Measurements from ENCODE around the gene ZIC2. TPM values are rescaled to one million over a fixed set of nuclear protein-coding genes. Genes with fewer than 3 reads are reported as not detected.

The ZIC2 gene
- polyA plus RNA-seq, 3 donors = 0.27 to 0.39 (median 0.29) TPM

DNA sequence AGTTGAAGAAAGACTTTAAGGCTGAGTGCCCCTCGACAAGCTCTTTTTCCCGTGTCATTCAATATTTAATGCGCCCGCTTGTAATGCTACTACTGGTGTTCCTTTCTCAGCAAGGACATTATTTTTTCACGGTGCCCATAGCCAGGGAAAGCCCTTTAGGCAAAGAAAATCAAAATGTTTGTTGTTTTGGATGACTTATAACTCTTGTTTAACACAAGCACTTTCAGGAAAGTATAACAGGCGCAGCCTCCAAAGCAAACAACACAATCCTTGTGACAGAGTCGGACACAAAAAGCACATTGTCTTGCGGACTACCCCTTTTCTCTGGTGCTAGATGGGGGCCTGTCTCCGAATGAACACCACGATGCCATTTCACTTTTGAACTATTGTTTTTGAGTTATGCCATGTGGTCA lies 22.5 kb upstream of the ZIC2 start:
- DNase-seq = no peak

DNA sequence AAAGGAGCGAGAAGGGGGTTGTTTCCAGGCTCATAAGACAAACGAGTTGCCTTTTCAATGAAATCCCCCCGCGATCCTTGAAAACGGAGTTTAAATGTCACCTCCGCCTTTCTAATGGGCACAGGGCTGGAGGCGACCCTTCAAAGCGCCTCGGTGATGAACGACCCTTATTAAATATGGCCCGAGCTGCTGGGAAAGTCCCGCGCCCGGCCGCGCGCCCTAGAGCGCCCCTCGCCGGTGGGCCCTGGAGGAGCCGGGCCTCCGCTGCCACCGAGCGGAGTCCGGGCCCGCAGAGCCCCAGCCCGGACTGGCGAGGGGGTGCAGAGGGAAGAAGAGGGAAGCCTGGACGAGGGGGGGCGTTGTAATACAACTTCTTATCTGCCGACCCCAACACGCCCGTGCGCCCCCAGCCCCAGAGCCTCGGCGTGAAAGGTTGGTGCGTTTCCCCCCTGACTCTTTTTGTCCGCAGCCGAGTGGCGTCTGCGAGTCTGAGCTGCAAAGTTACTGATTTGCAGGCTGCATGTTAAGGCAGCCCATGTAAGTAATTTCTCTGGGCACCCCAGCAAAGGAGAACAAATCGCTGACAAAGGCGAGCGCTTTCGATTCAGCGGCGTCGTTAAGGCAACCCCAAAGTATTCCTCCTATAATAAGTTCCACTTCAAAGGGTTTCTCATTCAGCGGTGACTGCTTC lies 21.9 kb upstream of the ZIC2 start:
- DNase-seq = no peak

DNA sequence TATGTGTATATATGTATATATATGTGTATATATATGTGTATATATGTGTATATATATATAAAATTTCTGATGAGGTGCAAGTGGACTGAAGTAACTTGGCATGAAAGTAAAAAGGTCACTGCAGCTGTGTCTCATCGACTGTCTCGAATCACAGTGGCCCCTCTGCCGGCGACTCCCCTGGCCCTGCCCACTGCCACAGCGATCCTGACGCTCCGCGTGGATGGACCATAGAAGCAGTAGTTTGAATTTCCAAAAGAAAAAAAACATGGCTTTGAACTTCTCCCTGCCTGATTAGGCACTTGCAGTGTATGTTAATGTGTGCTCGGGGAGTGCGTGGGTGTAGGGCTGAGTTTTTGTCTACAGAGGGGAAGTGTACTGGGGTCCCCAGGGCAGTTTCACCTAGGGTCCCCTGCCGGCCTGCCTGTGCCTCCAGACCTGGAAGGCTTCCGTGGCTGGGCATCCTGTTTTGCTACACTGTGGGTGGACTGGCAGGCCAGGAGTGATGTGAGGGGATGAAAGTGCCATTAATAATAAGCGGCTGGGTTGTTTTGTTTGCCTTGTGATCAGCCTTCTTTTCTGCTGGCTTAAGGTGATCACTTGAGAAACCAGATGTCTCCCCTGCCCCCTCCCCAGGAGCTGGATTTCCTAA lies 20.8 kb upstream of the ZIC2 start:
- no peak for DNase-seq

DNA sequence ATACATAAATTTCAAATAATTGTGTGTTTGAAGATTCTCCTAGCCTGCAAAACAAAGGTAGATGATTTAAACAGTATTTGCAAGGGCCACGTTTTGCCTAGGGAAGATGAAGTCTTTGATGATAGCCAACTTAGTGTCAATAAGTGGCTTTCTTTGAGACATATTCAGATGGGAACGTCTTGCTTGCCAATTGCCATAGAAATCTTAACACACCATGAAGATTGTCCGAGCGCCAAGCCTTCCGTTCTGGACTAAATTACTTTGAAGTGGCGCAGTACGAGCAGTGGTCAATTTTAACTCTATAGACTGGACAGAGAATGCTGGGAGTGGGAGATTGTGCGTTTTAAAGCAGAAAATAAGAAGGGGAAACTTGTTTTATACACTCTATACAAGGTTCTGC lies 19.9 kb upstream of the ZIC2 start:
- DNase-seq = no peak

DNA sequence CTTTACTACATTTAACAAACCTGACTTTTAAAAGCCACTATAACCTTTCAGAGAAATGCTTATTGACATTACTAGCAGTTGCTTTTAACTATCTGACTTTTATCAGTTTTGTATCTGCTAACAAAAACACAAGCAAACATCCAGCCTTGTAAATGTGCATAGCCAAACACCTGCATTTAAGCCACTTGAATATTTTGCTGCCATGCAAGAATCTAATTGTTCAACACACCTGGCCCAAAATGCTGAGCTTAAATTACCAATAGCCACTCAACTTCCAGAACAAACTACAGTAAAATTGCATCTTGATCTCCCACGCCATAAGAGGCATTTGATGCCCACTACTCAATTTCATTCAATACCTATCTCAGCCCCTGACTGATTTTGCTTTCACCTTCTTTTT lies 19.3 kb upstream of the ZIC2 start:
- no peak for DNase-seq

DNA sequence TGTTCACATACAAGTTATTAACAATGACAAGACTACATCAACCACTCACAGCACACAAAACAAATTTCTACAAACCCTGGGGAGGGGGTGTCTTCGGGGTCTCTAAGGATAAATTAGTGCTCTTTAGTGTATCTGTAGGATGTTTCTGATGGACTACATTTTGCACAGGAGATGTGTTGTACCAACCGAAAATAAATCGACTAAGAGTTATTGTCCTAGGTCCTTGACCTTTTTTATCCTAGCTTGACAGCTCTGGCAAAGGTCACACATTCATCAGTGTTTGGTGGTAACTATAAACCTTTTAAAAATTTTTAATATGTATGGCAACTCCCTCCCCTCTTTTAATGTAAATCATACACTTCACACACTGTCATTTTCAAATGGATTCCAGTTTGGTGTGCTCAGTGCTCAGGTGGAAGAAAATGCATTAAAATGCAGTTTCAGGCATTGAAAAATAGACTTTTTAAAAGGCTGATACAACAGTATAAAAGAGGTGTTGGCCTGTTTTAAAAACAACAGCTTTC lies 17.7 kb upstream of the ZIC2 start:
- no peak for DNase-seq

DNA sequence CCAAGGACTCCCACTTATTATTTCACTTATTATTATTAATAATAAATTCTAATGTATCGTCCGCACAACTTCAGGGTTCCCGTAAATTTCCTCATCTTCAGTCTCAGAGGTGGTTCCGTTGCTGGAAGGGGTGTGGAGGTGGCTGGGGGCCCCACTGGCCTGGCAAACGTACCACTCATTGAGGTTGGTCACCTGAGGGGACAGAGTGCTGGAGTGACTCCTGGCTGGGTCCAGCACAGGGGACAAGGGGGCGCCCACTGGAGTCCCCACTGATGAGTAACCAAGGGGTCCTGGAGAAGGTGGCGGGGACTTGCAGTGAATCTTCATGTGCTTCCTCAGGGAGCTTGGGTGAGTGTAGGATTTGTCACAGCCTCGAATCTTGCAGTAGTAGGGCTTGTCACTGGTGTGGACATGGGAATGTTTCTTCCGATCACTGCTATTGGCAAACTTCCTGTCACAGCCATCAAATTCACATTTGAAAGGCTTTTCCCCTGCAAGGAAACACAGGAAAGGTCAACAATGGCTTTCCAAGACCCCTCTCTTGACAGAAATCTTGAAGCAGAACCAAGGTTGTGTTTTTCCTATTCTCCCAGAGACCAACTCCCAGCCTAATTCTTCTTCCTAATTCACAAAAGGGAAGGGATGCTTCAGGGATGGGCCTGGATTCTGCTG lies 16.1 kb upstream of the ZIC2 start:
- no peak for DNase-seq

DNA sequence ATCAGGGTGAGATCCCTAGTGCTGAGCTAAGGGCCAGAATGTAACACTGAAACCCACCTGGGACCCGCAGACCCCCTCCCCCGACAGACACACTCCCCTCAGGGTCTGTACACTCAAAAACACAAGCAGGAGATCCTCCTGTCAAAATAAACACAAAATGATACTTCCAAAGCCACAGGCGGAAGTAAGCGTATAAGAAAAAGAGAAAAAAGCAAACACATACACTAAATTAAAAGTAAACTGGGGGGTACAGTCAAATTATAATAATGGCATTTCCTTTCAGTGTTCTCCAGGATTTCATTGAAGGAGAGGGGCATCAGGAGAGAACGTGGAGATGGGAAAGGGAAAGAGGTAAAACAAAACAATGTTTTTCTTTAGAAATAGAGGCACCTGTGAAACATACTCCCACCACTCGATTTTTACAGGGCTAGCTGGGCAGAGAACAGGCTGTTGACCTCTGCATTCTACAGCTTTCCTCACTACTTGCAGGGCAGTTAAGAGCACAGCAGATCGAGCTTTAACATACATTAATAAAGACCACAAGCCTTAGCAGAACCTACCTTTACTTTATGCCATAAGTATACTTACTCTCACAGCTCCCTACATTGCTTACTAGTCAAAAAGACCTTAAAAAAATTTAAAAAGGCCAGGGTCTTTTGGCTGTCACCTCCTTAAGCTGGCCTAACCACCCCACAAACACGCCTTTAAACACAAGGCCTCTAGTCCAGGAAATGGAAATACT lies 15.3 kb upstream of the ZIC2 start:
- no peak for DNase-seq

DNA sequence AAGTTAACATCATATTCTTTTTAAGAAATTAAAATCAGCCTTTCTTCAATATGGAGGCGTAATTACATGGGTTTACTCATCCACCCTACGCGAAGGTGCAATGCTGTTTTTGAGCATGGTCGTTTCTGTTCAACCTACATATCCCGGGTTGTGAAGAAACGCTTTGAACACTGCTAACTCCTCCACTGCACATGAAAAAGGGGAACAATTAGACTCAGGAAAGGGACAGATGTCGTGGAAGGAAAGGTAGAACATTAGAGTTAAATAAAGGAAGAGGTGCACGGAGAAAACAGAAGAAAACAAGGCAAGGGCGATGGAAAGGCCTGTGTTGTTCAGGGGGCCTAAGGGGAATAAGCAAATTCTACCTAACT lies 14.1 kb upstream of the ZIC2 start:
- DNase-seq = no peak

DNA sequence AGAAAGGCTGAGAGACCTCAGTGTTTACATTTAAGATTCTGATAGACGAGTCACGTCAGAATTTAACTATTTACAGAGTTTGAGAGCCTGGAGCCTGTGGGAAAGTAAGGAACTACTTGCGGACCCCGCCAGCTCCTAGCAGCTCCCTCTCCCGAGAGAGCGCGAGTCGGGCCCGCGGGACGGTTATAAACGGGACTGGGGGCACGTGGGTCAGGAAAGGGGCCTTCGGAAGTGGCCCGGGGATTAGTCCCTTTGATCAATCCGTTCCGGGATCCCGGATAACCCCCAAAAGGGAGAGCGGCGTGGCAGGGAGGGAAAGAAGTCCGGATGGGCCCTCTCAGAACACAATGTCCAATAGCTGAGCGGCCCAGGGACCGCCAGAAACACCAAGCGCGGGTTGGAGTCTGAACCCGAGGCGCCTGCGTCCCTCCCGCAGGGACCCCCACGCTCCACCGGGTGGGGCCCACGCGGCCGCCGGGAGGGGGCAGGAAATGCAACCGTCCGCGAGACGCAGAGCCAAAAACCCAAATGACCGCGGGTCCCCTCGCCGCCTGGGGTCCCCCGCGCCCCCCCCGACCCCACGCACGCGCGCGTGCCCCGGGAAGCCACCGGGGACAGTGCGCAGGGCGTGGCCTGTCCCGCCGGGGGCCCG lies 13.6 kb upstream of the ZIC2 start:
- DNase-seq = no peak

DNA sequence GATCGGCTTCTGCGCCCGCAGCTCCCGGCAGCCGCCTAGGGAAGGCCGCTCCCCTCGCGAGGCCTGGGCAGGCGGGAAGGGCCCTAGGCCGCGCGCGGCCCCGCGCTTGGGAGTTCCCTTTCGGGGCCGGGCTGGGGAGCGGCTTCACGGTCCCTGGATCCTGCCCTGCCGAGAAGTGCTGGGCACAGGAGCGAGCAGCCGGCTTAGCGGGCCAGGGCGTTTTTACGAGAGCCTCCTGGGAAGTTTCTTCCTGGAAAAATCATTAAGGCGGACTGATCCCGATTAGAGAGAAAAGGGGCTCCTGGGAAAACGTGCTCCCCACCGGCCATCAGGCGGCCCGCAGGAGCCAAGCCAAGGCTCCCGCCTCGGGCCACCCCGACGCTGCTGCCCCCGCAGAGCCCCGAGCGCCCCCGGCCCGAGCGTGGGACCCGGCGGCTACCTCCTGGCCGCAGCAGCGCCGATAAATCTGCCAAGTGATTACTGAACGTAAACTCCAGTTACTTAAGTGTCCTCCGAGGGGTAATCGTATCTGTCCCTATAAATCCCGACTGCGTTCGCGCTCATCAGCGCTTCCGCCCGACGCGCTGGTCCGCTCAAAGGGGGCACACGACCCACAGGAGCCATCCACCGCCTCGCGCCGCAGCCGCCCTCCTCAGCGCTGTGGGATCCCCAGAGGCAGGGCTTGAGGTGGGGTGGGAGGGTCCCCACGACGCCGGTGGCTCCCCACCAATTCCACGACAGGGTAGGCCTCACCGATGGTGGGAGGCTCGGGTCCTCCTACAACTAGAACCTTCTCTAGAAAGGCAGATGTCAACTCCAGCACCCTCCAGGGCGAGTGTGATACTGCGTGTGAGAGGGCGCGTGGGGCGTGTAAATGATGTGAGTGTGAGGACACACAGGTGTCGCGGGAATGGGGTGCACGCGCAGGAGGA lies 12.8 kb upstream of the ZIC2 start:
- DNase-seq = no peak

DNA sequence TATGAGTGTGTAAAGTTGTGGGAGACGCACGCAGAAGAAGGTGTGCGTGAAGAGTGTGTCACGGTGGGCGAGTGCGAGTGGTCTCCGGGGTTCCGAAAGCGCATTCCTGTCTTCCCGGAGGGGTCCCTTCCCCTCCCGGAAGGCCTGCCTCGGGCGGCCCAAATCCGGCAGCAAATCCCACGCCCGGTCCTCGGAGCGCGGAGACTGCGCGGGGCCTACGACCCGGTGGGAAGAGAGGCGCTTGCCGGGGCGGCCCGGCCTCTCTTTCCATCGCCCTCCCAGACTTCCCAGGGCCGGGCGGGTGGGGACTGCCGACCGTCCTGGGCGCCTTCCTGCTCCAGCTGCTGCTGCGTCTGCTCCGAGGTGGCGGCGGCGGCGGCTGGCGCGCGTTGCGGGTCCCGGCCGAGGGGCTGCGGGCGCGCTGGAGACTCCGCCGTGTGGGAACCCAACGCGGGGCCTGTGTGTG lies 12.1 kb upstream of the ZIC2 start:
- no peak for DNase-seq

DNA sequence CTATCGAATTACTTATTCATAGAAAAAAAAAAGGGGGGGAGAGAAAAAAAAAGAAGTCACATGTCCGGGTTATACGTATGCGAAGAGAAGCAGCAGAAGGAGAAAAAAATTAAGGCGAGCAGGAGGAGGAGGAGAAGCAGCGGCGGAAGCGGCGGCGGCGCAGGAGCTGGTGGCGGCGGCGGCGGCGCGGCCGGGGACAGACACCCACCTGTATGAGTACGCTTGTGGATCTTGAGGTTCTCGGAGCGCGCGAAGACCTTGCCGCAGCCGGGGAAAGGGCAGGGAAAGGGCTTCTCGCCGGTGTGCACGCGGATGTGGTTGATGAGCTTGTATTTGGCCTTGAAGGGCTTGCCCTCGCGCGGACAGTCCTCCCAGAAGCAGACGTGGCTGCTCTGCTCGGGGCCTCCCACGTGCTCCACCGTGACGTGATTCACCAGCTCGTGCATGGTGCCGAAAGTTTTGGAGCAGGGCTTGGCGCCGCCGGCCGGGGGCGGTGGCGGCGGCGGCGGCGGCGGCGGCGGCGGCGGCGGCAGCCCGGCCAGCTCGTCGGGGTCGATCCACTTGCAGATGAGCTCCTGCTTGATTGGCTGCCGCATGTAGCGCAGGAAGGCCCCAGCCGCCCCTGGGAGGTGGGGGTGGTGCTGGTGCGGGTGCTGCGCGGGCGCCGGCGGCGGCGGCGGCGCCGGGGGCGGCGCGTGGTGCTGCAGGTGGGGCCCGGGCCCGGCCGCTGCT lies 11.5 kb upstream of the ZIC2 start:
- DNase-seq = no peak

DNA sequence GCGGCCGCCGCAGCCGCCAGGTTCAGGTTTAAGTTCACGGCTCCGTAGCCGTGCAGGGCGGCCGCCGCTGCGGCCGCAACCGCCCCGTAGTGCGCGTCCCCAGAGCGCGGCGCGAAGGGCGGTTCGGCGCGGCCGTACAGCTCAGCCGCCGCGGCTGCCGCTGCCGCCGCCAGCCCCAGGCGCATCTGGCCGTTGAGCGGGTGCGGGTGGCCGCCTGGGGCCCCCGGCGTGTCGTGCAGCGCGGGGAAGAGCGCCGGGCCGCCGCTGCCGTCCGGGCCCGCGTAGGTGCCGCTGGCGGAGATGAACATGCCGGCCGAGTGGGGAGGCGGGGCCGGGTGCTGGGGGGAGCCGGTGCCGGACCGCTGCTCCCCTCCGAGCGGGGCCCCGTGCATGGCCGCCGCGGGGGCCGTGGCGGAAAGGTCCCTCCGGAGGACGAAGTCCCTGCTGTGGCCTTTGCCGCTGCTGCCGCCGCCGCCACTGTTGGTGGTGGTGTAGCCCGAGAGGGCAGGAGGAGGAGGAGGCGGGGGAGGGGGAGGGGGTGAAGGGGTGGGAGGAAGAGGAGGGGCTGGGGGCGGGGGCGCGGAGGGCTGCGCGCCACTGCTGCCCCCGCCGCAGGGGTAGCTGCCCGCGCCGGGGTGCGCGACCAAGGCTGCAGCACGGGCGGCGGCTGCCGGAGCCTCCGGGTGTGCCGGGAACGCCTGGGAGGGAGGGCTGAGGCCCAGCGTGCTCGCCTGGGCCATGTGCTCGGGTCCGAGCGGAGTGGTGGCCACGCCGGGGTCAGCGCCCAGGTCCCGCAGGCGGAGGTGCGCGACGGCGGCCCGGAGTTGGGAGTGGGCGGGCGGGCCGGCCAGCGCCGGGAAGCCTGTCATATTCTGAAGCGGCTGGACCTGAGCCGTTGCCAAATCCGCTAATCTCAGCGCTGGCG lies 10.7 kb upstream of the ZIC2 start:
- DNase-seq = no peak

DNA sequence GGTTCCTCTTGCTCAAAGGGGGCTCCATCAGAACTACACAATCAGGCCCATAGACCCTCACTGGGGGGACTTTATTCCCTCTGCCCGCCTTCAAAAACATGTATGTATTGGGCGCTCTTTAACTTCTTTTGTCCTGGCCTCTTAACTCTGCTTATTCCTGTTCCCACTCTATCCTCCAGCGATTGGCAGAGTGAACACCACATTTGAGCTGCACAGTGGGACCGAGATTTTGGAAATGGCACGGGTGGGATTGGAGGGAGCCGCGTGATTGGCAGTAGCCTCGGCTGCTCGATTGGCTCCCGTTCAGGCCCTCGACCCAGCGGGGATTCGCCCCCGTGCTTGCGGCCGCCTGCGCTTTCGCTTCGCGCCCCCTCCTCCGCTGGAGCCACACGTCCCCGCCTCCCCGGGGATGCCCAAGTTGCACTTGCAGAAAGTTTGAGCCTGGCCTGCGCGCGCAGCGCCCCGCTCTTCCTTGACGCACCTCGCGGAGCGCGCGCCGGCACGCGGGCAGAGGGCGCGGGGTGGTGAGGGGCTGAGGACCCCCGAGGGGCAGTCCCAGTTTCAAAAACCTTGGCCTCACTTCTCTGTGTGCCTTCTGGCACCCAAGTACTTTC lies 9.9 kb upstream of the ZIC2 start, which contains the start of gene ZIC5:
TSS of gene ZIC5 (minus strand) at position 192 of the 614 bp plus-strand sequence. CDS start at position 28, 164 bp downstream.
- no peak for DNase-seq

DNA sequence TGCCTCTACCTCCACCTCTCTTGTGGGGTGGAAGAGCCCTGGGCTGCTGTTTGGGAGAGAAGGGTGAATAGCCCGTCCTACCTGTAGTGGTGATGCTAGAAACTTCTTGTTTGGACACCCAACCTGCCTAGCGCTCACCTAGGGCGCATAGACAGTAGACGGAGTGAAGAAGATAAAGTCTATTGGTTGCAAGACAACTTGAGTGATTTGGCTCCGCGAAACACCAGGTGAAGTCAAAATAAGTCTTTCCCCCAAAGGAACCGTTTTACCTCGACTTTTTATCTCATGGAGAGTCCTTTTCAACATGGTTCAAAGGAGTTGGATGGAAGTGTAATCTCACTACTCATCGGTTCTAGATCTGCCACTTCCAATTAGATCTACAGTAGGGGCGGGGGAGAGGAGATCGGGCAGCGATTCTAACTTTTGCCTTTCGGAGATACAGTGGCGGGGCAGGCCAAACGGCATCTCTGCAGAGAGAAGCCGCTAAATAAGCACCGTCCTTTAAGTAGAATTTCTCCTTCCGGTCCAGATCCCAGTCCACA lies 9.3 kb upstream of the ZIC2 start:
- DNase-seq = no peak

DNA sequence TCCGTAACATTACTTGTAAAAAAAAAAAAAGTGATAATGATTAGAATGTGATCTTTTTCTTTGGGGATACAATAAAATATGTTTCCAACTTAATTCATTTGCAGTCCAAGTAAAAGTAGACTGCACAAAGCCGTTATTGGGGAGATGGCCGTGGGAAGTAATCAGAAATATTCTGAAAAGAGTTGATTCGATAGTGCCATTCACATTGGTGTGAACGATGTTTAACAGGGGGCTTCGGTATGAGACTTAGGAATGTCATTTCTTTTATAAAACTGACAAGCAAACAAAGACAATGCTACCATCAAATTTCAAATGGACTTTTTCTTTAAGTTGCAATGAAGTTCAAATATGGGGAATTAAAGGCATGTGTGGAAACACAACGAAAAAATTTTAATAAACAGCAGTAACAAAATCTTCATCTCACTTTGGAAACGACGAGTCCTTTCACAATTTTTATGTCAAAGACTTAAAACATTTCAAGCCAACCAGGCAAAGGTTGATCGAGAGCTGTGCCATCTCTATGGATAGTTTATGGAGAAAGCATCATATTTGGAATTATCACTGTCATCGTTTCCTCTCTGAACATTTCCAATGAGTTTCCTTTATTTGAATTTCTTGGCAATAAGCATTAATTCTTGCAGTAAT lies 8.3 kb upstream of the ZIC2 start:
- DNase-seq = no peak
